GM12878 (cell line): ENCODE results near the gene HOATZ. TPM values are rescaled to one million over a fixed set of nuclear protein-coding genes. Genes with fewer than 3 reads are reported as not detected.

Experiments
- ATAC-seq: fragments of 200-7000 bp; cut with Tn5 transposase; 3 replicates; pipeline ENCODE4 v1.9.1; 2020; ENCODE audit warnings: mild to moderate bottlenecking, moderate library complexity
- BruUV-seq: library from RNA; stranded (reverse); fragments of 400-500 nt; replicated peaks from 2 replicates; lab custom pipeline; 2021; lab: Mats Ljungman, UMichigan
- CTCF ChIA-PET: fragments of 300-600 bp; sonication (Branson Sonifier 250); formaldehyde crosslinking; extraction: SDS; loops from one replicate; lab custom pipeline; 2021; ENCODE audit warnings: inconsistent platforms; lab: Yijun Ruan, JAX
- POLR2A ChIA-PET: fragments of 350-600 bp; formaldehyde crosslinking; extraction: SDS; loops from one replicate; lab custom pipeline; 2021; ENCODE audit warnings: inconsistent platforms; lab: Charles Lee
- RAD21 ChIA-PET: fragments of 300-600 bp; sonication (Branson Sonifier 250); formaldehyde crosslinking; loops from one replicate; lab custom pipeline; 2023; ENCODE audit warnings: antibody characterized with exemption; ENCODE audit not compliant: unreplicated experiment; lab: Charles Lee
- SMC1A ChIA-PET: fragments of 300-600 bp; sonication (Branson Sonifier 250); formaldehyde crosslinking; loops from one replicate; lab custom pipeline; 2023; ENCODE audit not compliant: unreplicated experiment, uncharacterized antibody; lab: Charles Lee
- DNase-seq: peaks from one replicate; pipeline ENCODE4 v3.0.0-alpha.2; 2011; ENCODE audit warnings: low read depth, low spot score
- FAIRE-seq: peaks from 3 replicates; lab custom pipeline; 2011; peaks lifted over from hg19 to GRCh38; lab: Jason Lieb, UNC
- H2AFZ ChIP-seq: 2 replicates; pipeline ENCODE4 v1.6.0; 2011; ENCODE audit warnings: low read depth, low read length, control low read depth; ENCODE audit not compliant: control insufficient read depth
- H3K27ac ChIP-seq: 2 replicates; pipeline ENCODE4 v1.5.1; 2011; ENCODE audit warnings: control low read depth; ENCODE audit not compliant: control insufficient read depth, insufficient read depth
- H3K27me3 ChIP-seq, 2 experiments: replicated peaks in 1 of 2; 2 replicates each; pipeline versions ENCODE4 v1.6.0 to v1.6.1; 2011; ENCODE audit warnings: low read length in 1 of 2; ENCODE audit not compliant: control insufficient read depth in 2 of 2, insufficient read depth in 2 of 2
- H3K36me3 ChIP-seq, 2 experiments: 2 replicates each; pipeline ENCODE4 v1.5.1; 2011; ENCODE audit warnings: low read length in 1 of 2; ENCODE audit not compliant: control insufficient read depth in 2 of 2, insufficient read depth in 2 of 2
- H3K4me1 ChIP-seq: 2 replicates; pipeline ENCODE4 v1.6.1; 2011; ENCODE audit warnings: mild to moderate bottlenecking, low read length, moderate library complexity, mixed read lengths; ENCODE audit not compliant: control insufficient read depth, insufficient read depth
- H3K4me2 ChIP-seq: 2 replicates; pipeline ENCODE4 v1.6.0; 2011; ENCODE audit warnings: control low read depth; ENCODE audit not compliant: control insufficient read depth, insufficient read depth
- H3K4me3 ChIP-seq: fragments of 200-600 bp; sonication (generic); 2 replicates; pipeline ENCODE4 v1.5.1; 2016
- H3K79me2 ChIP-seq: 2 replicates; pipeline ENCODE4 v1.6.0; 2011; ENCODE audit warnings: low read length; ENCODE audit not compliant: control insufficient read depth, insufficient read depth
- H3K9ac ChIP-seq: 2 replicates; pipeline ENCODE4 v1.8.0; 2011; ENCODE audit warnings: low read length, control low read depth, mixed read lengths; ENCODE audit not compliant: control insufficient read depth, insufficient read depth
- H3K9me3 ChIP-seq: replicated peaks from 3 replicates; pipeline ENCODE4 v1.5.1; 2011; ENCODE audit warnings: mild to moderate bottlenecking, low read length; ENCODE audit not compliant: control insufficient read depth, insufficient read depth
- H4K20me1 ChIP-seq: 2 replicates; pipeline ENCODE4 v1.6.0; 2011; ENCODE audit not compliant: control insufficient read depth, insufficient read depth
- JUNB ChIP-seq: IDR thresholded peaks from 2 replicates; pipeline ENCODE4 v1.6.1; 2016; ENCODE audit warnings: antibody characterized with exemption, mild to moderate bottlenecking
- SIX5 ChIP-seq: IDR thresholded peaks from 2 replicates; pipeline ENCODE4 v1.6.1; 2011; ENCODE audit warnings: mild to moderate bottlenecking, low read depth, low read length, moderate library complexity; ENCODE audit not compliant: severe bottlenecking
- WGBS: methylation state at CpG from one replicate; pipeline ENCODE4 v1.1.6; 2016; ENCODE audit warnings: low lambda C conversion rate; ENCODE audit not compliant: insufficient replicate concordance, insufficient coverage; ENCODE audit errors: missing lambda C conversion rate; 5-methylcytosine and 5-hydroxymethylcytosine counted together
- in situ Hi-C: fragments of 300-500 bp; cut with MboI; formaldehyde crosslinking; loops from 9 replicates; pipeline ENCODE4 v1.14.3; 2018; ENCODE audit warnings: mixed read lengths
- intact Hi-C: fragments of 100-400 bp; cut with micrococcal nuclease; formaldehyde crosslinking; loops from one replicate; pipeline ENCODE4 v1.14.2; 2022; ENCODE audit not compliant: unreplicated experiment
- polyA plus RNA-seq, 11 experiments: library from polyadenylated mRNA; depleted of rRNA in 4 of 11; unstranded in 6 of 11; stranded (reverse) in 5 of 11; fragments of >200 nt; fragmentation: Nextera tagmentation in 4 of 11; fragmentation: Illumina TruSeq in 1 of 11; extraction: Ambion mirVana in 4 of 11; extraction: Trizol in 1 of 11; gene quantifications; 1 replicate in 1 of 11; 2 replicates in 10 of 11; pipeline versions ENCODE4 v1.2.1 to v1.2.3, GENCODE V29; 2011 to 2016; ENCODE audit warnings: inconsistent platforms in 2 of 11, missing spikeins in 2 of 11, low read depth in 1 of 11
- total RNA-seq, 4 experiments: library from RNA; depleted of rRNA in 3 of 4; stranded (reverse); fragments of >200 nt in 3 of 4; fragmentation: Illumina TruSeq in 1 of 4; extraction: Trizol in 1 of 4; gene quantifications; 2 replicates each; pipeline versions ENCODE4 v1.2.1 to v1.2.3, GENCODE V29; 2013 to 2021
- TF ChIP-seq, protein P1 (sequence below): IDR thresholded peaks from 2 replicates; pipeline ENCODE4 v1.6.1; 2011; ENCODE audit warnings: low read depth, mild to moderate bottlenecking, low read length, moderate library complexity, borderline replicate concordance; ENCODE audit errors: extremely low read depth
- TF ChIP-seq, protein P2 (sequence below): fragments of 450-650 bp; formaldehyde crosslinking; IDR thresholded peaks from 2 replicates; pipeline ENCODE4 v1.4.0; 2022; ENCODE audit warnings: mild to moderate bottlenecking, moderate library complexity

HOATZ gene
- total and polyA plus RNA-seq, 10 of the 15 experiments (the other 5 are each of a cell fraction or from before 2014, with no cell fraction given), result 0.28 TPM; not detected in 9

DNA sequence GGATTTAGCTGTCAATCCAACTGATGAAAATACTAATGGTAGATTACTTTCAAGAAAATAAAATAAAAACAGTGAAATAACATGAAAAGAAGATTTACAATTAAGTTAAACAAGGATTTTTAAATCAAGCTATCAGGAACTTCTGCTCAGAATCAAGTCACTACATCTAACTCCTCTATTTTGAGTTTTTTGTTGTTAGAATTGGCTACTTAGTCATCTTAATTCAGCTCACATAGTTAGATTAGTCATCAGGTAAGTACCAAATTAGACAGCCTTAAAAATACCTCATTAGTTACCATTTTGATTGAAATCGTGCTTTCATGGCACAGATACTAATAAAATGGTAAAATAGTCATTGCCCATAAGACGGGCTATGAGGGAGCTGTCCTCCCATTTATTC is 38.2 kb upstream of the HOATZ start:
- H4K20me1 ChIP-seq, result no peaks in the 10 kb centered on the region
- no peaks in the 10 kb centered on the region for H3K4me1 ChIP-seq
- no TSS peak for BruUV-seq
- ChIA-PET SMC1A (interaction anchor here (0.9 to 1.0 kb wide), 2 partner anchors 21 to 58 kb away, joined by 3 read pairs; no protein-coding TSS in a partner anchor), RAD21 (no interaction called here), POLR2A (interaction anchor here (0.6 to 1.0 kb wide), 2 partner anchors 25 to 1335 kb away, joined by 3 read pairs; no protein-coding TSS in a partner anchor), CTCF (interaction anchor here (1.1 to 1.5 kb wide), 2 partner anchors 21 kb away, joined by 3 read pairs; no protein-coding TSS in a partner anchor)
- no peaks in the 10 kb centered on the region for H3K36me3 ChIP-seq
- TF ChIP-seq JUNB (0 out of 2 replicates have a peak, but pooled peaks have one; percentile 15), SIX5 (no peak)
- TF ChIP-seq, protein P1, sequence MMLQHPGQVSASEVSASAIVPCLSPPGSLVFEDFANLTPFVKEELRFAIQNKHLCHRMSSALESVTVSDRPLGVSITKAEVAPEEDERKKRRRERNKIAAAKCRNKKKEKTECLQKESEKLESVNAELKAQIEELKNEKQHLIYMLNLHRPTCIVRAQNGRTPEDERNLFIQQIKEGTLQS, result no peak
- TF ChIP-seq, protein P2, sequence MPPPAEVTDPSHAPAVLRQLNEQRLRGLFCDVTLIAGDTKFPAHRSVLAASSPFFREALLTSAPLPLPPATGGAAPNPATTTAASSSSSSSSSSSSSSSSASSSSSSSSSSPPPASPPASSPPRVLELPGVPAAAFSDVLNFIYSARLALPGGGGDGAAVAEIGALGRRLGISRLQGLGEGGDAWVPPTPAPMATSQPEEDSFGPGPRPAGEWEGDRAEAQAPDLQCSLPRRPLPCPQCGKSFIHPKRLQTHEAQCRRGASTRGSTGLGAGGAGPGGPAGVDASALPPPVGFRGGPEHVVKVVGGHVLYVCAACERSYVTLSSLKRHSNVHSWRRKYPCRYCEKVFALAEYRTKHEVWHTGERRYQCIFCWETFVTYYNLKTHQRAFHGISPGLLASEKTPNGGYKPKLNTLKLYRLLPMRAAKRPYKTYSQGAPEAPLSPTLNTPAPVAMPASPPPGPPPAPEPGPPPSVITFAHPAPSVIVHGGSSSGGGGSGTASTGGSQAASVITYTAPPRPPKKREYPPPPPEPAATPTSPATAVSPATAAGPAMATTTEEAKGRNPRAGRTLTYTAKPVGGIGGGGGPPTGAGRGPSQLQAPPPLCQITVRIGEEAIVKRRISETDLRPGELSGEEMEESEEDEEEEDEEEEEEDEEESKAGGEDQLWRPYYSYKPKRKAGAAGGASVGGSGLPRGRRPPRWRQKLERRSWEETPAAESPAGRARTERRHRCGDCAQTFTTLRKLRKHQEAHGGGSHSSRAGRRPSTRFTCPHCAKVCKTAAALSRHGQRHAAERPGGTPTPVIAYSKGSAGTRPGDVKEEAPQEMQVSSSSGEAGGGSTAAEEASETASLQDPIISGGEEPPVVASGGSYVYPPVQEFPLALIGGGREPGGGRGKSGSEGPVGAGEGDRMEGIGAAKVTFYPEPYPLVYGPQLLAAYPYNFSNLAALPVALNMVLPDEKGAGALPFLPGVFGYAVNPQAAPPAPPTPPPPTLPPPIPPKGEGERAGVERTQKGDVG (CRISPR knock-in tag), result no peak
- DNase-seq (no peak), FAIRE-seq (no peak), ATAC-seq (no peak)
- H3K4me2 ChIP-seq, result no peak overlapping the region
- no peaks in the 10 kb centered on the region; the same call in 2 of the 3 replicates for H3K9me3 ChIP-seq
- no peak overlapping the region for H3K4me3 ChIP-seq
- peaks cover 0 to 2% of the 10 kb centered on the region in 2 experiments; a peak in 2 of 4 replicates for H3K27me3 ChIP-seq
- intact Hi-C loops, result no loop called here
- 0% methylated on average over 2 of the region's 2 CpGs for WGBS
- H2AFZ ChIP-seq, result no peak overlapping the region
- in situ Hi-C loops, result no loop called here
- H3K9ac ChIP-seq, result no peak overlapping the region
- no peaks in the 10 kb centered on the region for H3K79me2 ChIP-seq
- H3K27ac ChIP-seq, result no peak overlapping the region
